ENCODE results near the gene ECI1.

- TF ChIP-seq POLR2AphosphoS5 (IDR thresholded peaks at IDR 0.05; ENCODE audit: borderline replicate concordance, low read depth, low read length) (no peak), EZH2 (IDR thresholded peaks at IDR 0.05) (no peak)
Measured at GRCh38 chr16:2196162-2196980, 55.0 kb downstream of the ECI1 start, which contains the start of gene CASKIN1.

All from SK-N-MC (cell line).